NCI-H524 (cell line): ENCODE data around the gene SRXN1.
A peak's percentile ranks its signal among the peaks of the same experiment; 100 is the strongest.
"Not testable (repeated sequence)": the region's sequence is repeated elsewhere in the genome, so short reads cannot be mapped to it uniquely, and the experiment has no call there.

ENCODE experiments used
- DNase-seq, 2 experiments: peaks; one replicate each; lab custom pipeline; 2025; lab: John Stamatoyannopoulos, UW

Gene SRXN1

DNA sequence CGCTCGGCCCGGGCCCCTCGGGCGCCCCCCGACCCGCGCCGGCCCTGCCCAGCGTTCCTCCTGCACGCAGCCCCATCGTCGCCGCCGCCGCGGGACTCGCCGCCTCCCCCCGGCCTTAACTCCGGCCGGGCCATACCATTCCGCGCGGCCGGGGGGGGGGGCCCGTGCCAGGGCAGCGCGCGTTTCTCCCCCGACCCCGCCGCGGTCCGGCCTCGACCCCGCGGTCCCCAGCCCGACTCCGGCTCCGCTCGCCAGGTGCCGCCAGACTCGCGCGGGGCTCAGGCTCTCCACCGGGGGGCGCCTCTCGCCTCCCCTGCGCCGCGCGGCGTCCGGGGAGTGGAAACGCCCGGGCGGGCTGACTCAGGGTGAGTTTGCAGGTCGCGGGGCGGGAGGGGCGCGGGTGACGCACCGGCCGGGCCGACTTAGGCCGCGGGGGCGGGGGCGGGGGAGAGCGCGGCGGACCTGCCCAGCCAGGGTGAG, at the start of gene SRXN1:
Gene SRXN1 (minus strand): TSS at position 91 of the 480 bp plus-strand sequence. CDS start 15 bp downstream, at position 76.
- DNase-seq, result peak; percentile 74 to 89

DNA sequence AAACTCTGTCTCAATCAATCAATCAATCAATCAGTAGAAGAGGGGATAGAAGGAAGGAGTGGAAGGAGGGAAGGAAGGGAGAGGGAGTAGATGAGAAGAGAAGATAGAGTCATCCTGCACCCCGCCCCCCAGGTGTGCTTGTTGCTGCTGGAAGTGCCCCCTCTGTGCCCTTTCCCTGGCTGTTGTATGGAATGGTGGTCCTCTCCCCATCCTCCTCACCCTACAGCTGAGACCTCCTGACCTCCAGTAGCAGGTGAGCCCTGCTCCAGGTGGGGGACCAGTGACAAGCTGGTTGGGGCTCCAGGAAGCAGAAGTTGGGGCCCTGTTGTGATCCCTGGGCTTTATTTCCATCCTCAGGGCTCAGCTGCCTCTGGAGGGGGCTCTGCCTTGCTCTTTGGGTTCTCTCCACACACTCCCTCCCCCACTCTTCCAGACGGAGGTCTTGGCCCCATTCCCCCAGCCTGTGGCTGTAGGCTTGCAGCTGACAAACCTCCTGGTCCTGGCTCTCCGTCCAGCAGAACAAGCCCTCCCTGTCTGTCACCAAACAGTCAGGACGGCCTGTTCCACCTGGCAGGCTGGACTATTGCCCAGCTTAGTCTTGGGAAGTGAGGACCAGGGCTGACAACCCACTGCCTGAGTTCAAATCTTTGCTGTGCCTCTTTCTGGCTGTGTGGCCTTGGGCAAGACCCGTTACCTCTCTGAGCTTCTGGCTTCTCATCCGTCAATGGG, 48.6 kb upstream of the SRXN1 start:
- DNase-seq, result no peak

DNA sequence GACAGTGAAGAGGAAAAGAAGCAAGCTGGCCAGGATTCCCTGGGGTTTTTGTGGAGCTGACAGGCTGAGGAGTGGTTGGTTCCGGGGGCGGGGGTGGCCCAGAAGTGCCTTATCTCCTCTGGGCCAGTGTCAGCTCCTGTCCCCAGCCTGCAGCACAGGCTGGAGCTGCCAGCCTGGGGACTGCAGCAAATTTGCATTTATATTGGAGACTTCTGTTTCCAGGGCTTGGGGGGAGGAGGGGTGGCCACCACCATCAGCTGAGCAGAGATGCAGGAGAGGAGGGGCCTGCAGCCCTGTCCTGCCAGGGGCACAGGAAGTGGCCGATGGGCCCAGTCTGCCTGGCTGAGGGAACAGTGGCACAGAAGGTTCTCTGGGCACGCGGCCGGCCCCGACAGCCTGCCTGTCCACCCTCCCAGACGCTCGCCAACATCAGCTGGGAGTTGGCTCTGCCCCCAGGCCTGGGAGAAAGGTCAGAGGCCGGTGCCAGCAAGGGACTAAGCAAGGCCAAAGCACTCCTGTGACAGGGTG, 46.9 kb upstream of the SRXN1 start:
- DNase-seq, result no peak

DNA sequence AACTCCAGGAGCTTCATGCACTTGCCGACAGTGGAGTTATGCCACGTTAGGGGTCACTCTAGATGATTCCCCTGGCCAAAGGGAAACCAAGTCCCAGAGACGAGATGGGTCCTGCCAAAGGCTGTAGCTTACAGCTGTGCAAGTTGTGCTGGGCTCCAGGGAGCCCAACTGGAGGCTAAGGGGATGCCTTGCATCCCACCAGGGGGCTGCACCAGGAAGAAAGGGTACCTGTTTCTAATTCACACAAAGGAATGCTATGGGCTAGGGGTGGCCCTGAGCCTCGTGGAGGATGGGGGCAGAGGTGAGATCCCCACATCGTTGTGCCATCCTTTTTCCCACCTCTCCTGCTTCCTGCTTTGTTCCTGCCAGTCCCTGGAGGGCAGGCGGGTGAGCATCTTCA, 46.3 kb upstream of the SRXN1 start:
- DNase-seq, result no peak

DNA sequence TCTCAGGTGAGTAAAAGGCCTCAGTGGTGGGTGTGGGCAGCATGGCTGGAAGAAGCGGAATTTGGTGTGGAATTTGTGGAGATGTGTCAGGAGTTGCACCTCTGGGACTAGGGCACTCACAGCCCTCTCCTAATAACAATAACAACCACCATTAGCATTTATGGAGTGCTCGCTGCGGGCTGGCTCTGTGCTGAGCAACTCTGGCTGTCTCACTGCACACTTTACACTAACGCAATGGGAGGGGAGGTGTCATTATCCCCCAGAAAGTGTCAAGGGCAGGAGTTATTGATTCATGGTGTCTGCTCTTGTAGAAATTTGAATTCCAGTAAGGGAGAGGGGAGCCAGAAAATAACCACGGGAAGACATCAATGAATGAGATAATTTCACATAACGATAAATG, 45.3 kb upstream of the SRXN1 start:
- DNase-seq, result no peak

DNA sequence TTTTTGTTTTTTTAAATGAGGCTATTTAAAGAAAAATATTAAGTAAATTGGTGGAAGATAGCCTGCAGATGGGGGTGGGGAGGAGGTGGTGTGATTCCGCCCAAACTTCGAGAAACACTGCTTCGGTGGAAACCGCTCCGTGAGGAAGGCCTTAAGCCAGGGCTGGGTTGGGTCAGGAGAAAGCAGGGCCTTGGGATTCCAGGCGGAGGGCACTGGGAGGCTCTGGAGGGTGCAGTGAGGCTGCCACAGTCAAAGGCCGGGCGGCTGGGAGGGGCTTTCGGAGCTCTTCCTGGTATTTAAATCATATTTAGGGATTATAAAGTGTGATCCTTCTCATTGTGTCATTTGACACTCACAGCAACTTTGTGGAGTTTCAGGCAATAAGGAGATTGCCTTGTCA, 44.8 kb upstream of the SRXN1 start:
- no peak for DNase-seq

DNA sequence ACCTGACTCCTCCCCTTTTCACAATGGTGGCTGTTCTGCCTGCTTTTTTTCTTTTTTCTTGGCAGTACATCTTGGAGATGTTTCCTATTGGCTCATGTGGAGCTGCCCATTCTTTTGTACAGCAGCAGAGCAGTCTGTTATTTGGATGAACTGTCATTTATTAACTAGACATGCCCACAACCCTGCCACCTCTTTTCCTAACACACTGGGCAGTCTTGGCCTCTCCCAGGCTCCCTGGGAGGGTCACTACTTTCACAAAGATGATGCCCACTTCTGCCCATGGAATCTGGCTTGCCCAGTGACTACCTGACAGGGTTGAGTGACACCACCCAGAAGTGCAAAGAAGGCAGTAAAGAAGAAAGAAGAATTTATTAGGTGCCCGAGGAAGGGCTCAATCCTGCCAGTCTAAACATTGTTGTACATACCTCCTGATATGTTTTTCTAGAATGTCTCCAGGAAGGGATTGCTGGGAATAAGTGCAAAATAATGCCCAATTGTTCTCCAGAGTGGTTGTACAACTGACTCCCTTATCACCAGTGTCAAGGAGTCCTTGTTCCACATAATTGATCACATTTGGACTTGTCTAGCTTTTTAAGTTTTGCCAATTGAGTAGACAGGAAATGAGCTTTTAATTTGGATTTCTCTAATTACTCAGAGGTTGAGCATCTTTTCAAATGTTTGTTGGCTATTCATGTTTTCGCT, 42.3 kb upstream of the SRXN1 start:
- DNase-seq, result no peak

DNA sequence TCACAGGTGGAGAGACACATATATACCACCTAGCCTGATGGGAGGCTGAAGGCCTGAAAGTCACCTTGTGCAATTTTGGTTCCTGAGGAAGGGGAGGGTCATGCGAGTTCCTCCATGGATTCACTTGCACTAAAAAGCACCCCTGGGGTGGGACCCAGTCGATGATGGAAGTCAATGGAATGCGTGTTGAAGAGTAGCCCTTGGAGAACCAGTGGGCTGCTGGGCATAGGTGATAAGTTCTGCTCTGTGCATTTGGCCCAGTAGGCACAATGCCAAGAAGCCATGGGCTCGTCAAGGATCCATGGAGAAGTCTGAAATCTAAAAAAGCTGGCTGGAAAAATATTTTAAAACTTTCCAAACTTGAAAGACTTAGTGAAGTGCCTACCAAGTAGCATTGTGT, 41.5 kb upstream of the SRXN1 start:
- no peak for DNase-seq

DNA sequence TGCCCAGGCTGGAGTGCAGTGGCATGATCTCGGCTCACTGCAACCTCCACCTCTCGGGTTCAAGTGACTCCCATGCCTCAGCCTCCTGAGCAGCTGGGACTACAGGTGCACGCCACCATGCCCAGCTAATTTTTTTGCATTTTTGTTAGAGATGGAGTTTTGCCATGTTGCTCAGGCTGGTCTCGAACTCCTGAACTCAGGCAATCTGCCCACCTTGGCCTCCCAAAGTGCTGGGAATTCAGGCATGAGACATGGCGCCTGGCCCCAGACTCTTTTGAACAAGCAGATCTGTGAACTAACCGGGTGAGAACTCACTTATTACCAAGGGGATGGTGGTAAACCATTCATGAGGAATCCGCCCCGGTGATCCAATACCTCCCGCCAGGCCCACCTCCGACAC, 40.8 kb upstream of the SRXN1 start:
- DNase-seq, result not testable (repeated sequence)

DNA sequence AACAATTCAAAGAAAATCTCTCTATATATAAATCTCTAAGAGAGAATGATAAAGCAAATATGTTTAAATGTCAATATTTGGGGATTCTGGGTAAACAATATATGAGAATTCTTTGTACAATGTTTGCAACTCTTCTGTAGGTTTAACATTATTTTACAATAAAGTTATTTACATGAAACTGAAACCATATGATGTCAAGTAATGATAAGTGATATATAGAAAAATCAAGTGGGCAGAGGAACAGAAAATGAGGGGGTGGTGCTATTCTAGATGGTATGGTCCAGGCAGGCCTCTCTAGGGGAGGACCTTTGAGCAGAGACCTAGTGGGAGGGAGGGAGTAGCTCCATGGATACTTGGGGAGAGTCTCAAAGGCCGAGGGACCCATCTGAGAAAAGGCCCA, 39.0 kb upstream of the SRXN1 start:
- no peak for DNase-seq

DNA sequence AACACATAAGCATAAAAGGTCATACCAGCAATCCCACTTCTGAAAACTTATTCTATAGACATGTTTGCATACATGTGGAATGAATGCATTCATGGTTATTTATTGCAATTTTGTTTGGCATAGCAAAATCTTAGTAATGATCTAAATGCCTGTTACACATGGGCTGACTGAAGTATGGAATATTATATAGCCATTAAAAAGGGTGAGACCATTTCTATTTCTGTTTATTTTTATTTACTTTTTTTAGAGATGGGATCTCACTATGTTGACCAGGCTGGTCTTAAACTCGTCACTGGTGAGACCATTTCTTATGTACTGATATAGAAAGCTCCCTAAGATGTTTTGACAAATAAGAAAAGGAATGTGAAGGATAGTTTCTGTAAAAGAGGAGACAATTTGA, 36.9 kb upstream of the SRXN1 start:
- DNase-seq, result no peak

DNA sequence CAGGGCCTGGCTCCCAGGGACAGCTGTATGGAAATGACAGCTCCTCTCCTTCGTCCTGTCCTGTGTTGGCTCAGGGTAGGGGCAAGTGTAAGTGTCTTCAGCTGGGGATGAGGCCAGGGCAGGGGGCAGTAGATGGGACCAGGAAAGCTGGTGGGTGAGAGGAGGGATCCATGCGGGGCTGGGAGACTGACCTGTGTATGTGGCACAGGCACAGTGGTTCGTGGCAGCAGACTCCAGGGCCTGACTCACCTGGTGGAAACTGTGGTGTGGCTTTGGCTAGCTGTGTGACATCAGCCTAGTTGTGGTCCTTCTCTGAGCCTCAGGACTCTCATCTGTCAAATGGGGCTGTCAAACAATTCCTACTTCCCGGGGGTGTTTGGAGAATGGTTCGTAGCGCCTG, 36.3 kb upstream of the SRXN1 start:
- DNase-seq, result no peak

DNA sequence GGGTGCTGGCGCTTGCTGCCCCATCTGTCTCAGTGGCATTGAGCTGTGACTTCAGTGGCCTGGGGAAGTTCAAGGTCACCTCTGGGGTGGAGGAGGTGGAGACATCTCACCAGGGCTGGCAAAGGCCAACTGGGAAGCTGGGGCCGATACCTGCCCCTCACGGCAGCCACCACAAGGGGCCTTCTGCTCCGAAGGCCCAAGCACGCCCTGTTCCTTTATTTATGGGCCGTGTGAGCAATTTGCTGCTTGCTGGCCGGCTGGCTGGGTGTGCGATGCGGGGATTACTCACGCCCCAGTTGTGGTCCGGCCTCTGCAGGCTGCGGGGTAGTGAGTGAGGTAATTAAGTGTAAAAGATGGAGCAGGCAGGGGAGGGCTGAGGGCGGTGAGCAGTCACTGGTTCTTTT, 35.8 kb upstream of the SRXN1 start:
- no peak for DNase-seq

DNA sequence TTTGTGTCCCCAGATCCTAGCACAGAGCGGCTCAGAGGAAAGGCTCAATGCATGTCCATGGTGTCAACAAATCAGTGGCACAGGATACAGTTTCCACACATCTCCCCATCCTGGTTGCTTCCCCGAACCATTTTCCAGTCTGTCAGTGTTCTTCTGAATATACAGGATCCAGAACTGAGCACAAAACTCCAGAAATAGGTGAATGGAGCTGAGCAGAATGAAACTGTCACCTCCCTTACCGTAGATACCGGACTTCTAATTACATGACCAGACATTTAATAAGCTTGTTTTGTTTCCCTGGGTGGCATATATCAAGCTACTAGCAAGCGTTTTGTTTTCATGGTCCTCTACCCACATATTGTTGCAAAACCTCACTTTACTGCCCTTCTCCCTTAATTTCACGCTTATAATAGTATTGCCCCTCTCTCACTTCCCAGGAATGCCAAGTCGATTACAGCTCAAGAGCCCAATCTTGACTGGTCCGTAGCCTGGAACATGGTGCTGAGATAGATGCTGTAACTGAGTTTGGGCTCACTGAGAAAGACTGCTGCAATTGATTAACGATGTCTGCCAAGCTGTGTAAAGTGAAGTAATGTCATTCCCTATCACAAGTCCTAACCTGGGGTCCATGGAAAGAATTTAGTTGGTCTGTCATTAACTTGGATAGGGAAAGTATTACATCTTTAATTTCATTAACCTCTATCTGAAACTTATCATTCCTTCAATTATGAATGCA, 34.6 kb upstream of the SRXN1 start:
- no peak for DNase-seq

DNA sequence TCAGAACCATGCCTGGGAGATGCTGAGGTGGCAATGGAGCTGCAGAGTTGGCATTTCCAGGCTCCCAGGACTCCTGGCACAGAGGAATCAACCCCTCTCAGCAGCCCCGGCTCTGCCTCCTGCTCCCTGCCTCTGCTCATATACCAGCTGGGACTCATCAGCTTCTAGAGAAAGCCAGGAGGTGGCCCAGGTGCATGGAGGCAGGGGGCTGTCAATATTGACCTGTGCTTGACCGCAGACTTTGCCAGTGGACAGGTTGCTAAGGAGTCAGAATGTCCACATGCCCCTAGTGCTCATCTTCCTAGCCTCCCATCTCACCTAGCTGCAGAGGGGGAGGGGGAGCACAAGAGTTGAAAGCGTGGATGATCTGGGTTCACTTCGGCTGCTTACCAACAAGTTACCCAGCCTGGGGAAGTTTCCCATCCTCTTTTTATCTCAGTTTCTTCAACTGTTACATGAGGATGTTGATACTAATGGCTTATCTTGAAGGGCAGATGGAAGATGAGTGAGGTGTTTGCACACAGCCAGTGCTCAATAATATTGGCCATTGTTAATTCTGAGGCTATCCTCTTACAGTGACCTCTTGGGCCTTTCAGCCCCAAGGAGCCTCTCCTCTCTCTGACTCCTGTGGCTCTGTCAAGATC, 31.8 kb upstream of the SRXN1 start:
- no peak for DNase-seq

DNA sequence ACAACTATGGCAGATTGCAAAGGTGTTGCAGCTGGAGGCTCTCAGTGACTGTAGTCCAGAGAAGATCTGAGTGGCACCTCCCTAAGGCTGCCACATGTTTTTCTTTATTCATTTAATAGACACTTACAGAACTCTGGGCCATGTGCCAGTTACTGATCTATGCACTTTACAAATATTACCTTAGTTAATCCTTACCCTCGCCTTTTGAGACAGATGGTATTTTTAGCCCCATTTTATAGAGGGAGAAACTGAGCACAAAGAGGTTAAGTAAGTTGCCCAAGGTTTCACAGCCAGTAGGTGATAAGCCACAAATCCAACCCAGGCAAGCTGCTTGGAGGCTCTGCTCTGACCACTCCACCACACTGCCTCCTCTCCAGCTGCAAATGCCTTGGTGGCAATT, 29.1 kb upstream of the SRXN1 start:
- DNase-seq, result peak; percentile 55 to 77

DNA sequence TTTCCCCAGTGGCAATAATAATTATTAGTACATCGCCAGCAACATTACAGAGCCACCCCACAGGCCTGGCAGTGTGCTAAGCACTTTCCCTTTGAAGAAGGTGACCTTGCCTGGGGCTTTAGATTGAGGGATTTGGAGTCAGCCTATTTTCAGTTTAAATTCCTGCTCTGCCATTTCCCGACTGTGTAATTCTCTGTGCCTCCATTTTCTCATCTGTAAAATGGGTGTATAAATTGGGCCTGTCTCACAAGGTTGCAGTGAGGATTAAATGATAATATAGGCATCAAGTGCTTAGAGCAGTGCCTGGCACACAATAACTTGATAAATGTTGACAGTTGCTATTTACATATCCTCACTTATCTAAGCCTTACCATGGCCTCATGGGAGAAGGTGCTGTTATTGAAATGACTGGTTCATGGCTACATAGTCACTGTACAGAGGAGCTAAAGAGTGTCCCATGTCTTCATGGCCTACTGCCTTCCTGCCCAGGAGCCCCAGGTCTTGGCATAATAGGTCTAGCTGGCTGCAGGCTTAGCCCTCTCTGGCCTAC, 27.7 kb upstream of the SRXN1 start:
- DNase-seq, result no peak

DNA sequence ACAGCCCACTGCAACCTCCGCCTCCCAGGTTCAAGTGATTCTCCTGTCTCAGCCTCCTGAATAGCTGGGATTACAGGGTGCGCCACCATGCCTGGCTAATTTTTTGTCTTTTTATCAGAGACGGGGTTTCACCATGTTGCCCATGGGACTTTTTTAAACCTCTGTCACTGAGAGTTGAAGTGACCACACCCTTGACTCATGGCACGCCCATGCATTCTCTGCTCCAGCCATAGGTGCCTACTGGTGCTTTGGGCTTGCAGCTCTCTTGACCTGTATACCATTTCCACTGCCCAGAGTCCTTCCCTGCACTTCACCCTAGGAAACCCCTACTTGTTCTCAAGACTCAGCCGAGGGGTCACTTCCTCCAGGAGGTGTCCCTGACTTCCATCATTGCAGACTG, 25.0 kb upstream of the SRXN1 start:
- DNase-seq, result no peak

DNA sequence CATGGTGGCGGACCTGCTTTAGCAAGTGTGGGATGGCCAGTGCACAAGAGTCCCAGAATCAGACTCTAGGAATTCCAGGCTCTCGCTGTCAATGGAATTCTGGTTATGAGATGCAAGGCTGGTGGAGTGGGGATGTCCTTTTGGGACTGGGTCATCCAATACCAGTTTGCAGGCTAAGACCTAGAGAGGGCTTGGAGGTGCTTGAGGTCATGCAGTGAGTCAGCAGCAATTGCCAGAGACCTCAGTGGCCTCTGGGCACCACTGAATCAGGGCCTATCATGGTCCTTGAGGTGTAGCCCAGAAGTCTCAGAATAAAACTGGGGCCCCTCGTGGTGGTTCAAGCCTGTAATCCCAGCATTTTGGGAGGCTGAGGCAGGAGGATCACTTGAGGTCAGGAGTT, 24.0 kb upstream of the SRXN1 start:
- DNase-seq, result no peak

DNA sequence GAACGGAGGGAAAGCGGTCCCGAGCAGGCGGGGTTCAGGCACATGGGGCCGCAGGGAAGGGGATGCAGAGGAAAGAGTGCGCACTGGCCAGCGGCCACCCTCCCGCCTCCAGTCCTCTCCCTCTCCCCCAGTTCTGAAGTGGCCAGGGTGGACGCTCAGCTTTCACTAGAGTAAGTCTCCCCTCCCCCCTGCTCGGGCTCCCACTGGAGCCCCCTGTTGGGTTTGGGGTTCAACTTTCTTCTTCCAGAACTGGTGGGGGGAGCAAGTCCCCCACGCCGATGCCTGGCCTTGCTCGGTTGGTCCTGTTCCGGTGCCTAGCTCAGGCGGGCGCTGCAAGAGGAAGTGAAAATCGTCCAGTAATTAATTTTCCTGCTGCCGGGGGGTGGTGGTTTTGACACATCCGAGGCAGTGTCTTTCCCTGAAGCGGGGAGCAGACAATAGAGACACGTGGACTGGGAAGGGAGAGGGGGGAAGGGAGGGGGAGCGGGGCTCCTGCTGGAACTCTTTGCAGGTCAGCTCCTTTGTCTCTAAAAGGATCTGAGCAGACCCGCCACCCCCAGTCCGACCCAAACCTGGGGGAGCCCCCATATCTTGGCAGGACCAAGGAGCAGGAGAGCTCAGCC, 23.4 kb upstream of the SRXN1 start:
- peak; percentile 57 to 83 for DNase-seq
